RKO (cell line): ENCODE data around the gene HEPHL1.
"Not testable (repeated sequence)": the region's sequence is repeated elsewhere in the genome, so short reads cannot be mapped to it uniquely, and the experiment has no call there.

Experiments
- DNase-seq: peaks from one replicate; pipeline ENCODE4 v3.0.0-alpha.2; 2016; ENCODE audit warnings: low spot score

The HEPHL1 gene, protein sequence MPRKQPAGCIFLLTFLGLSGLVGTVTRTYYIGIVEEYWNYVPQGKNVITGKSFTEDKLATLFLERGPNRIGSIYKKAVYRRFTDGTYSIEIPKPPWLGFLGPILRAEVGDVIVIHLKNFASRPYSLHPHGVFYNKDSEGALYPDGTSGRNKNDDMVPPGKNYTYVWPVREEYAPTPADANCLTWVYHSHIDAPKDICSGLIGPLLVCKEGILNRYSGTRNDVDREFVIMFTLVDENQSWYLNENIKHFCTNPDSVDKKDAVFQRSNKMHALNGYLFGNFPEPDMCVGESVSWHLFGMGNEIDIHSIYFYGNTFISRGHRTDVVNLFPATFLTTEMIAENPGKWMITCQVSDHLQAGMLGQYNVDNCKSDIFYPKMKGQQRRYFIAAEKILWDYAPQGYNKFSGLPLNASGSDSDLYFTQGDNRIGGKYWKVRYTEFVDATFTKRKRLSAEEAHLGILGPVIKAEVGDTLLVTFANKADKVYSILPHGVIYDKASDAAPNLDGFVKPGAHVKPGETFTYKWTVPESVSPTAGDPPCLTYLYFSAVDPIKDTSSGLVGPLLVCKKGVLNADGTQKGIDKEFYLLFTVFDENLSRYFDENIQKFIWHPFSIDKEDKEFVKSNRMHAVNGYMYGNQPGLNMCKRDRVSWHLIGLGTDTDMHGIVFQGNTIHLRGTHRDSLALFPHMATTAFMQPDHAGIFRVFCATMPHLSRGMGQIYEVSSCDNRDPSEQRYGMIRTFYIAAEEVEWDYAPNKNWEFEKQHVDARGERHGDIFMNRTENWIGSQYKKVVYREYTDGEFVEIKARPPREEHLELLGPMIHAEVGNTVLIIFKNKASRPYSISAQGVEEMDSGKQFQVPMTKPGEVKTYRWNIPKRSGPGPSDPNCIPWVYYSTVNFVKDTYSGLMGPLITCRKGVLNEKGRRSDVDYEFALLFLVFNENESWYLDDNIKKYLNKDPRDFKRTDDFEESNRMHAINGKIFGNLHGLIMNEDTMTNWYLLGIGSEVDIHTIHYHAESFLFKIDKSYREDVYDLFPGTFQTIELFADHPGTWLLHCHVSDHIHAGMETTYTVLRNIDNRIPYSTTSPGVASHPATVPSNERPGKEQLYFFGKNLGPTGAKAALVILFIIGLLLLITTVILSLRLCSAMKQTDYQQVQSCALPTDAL

DNA sequence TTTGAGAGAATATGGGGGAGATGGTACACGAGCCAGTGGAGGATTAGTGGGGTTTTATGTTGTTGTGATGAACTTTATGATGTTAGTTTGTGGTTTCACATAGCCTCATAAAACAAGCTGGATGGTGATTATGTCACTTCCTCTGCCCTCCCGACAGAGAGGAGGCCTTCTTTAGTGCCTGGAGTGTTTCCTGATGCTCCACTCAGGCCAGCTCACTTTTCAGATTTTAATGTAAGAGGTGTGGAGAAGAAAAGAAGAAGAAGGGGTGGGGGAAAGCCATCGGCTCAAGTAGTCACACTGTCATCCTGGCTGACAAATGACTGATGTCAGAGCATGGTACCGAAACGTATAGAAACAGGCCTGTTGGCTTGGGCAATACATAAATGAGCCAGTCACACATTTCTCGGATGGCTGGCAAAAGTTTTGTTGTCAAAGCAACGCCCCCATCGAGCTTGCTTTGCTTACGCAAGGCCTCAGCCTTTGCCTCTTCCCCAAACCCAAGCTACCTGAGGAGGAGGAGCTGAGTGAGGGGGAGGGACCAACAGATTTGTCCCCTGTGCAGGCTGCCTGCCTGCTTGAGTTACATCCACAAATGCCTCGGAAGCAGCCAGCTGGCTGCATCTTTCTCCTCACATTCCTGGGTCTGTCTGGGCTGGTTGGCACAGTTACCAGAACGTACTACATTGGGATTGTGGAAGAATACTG lies at the start of gene HEPHL1:
Gene HEPHL1, plus strand, starts transcription at position 578 of the 705 bp plus-strand sequence. Its CDS starts 15 bp downstream, at position 593.
- no peak for DNase-seq

DNA sequence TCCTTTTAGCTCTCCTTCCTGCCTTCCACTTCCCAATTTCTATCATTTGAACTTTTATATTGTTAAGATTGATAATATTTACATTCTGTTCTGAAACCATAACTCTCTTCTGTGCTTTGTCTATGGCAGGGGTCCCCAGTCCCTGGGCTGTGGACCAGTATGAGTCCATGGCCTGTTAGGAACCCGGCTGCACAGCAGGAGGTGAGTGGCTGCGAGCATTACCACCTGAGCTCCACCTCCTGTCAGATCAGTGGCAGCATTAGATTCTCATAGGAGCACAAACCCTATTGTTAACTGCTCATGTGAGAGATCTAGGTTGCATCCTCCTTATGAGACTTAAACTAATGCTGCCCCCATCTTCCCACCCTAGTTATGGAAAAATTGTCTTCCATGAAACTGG lies 48.4 kb upstream of the HEPHL1 start:
- no peak for DNase-seq

DNA sequence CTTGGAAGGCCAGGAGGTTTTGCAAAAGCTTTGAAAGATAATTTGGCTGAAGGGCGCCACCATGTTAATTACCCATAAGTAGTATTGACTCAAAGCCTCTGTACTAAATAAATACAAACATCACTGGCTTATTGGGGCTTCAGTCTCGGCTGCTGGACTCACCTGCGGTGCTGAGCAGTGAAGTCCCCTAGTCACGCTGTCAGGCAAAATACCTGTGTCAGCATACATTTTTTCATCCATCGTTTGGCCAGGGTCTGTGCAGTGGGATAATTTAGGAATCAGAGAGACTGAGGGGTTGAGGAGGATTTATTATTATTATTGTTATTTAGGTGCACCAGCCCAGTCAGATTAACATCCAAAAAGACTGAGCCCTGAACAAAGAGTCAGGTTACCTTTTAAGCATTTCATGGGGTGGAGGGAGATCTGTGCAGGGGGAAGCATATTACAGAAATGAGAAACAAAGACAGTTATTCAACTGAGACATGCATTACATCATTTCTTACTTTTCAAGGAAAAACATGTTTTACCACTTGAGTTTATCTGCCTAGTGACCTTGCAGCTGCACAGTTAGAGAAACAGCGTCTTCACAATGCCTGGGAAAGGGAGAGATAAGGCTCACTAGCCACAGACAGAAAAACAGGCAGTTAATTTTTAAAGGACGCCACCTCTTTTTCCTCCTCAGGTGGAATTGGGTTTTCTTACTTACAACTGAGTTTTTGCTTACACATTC lies 47.7 kb upstream of the HEPHL1 start:
- not testable (repeated sequence) for DNase-seq

DNA sequence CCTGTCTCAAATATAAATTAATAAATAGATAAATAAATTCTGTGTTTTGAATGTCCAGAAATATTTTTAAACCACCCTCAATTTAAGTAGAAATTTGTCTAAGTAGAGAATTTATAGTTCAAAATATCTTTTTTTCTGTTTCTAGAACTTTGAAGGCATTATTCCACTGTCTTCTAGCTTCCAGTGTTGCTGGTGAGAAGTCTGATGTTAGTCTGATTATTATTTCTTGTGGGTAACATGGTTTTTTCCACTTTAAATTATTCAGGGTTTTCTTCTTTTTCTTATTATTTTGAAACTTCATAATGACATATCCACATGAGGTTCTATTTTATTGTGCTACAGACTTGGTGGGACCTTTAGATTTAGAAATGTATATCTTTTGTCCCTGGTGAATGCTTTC lies 46.4 kb upstream of the HEPHL1 start:
- DNase-seq, result no peak

DNA sequence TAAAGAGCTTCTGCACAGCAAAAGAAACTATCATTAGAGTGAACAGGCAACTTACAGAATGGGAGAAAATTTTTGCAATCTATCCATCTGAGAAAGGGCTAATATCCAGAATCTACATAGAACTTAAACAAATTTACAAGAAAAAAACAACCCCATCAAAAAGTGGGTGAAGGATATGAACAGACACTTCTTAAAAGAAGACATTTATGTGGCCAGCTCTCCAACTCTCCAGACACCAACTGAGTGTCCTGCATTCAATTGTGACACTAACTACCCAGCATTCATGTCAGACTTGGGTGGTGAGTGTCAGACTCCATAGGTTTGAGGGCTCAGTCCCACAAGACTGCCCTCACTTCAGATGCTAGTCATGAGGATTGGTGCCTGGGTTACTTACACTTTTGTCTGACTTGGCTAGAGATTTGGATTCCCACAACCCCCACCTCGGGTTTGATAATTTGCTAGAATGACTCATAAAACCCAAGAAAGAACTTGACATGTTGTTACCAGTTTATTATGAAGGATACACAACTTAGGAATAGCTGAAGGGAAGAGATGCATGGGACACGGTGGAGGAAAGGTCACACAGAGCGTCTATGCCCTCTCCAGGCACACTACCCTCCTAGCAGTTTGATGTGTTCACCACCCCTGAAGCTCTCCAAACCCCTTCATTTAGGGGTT lies 44.4 kb upstream of the HEPHL1 start:
- not testable (repeated sequence) for DNase-seq

DNA sequence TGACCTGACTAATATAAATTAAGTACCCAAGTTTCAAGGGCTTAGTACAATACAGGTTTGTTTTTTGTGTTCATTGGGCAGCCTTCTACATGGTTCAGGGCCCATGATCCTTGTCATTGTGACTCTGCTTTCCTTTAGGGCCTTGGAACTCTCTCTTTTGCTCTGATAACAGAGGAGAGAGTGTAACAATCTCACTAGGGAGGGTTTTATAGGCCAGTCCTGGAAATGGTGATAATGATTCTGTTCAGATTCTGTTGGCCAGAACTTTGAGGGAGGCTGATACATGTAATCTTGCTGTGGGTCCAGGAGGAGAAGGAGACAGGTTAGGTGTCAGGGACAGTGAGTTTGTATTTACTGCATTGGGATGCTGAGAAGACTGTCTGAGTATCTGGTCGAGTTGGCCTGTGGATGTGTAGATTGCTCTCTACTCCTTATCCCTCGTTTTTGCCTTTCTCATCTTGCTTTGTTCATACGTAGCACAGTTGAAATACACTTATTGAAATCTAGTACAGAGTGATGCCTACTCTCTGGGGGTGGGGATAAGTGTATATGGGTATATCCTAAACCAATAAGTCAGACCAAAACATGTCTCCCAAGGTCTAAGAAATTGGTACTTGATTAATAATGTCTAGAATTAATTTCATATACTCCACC lies 37.5 kb upstream of the HEPHL1 start:
- DNase-seq, result no peak

DNA sequence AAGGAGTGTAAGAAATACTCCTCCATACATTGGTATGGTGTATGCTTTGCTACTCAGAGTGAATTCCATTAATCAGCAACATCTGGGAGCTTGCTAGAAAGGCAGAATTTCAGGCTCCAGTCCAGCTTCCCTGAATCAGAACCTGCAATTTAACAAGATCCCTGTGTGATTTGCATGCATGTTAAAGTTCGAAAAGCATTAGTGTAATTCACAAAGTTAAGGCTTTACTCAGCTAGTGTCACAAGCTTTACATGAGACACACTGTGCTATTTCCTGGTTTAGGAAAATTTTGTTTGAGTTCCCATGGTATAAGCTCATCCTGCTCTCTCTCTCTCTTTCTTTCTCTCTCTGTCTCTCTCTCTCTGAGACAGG lies 37.0 kb upstream of the HEPHL1 start:
- no peak for DNase-seq

DNA sequence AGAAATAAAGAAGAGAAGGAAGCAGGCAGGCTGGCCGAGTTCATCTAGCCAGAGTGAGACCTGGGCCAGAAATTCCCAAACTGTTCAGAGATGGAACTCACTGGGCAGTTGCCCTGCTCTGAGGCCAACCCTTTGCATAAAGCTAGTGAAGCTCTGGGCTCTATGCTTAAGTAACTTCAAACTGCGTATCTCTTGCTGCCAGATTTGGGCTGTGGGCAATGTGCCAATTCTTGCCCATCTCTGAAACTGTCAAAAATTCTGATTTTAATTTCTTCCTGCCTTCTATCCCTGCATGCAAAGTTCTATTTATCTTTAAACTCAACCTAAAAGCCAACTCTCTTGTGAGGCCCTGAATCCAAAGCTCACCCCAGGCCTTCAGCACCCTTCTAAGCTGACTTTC lies 36.2 kb upstream of the HEPHL1 start:
- DNase-seq, result no peak

DNA sequence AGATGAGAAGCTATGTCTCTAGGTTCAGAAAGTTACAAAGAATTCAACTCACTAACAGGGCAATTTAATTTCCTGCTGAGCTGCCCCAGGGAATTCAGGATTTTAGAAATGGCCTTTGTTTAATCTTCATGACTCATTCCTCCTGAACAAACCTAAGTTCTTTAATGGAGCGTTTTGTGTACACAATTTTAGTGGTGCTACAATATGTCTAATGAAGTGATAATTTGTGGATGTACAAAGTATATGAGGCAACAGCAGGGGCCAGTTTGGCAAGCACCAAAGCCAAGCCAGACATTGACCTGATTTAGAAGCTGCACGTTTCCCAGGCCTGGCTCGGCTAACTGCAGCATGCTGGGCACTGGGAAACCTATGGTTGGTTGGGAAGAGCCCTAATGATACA lies 34.4 kb upstream of the HEPHL1 start:
- DNase-seq, result no peak

DNA sequence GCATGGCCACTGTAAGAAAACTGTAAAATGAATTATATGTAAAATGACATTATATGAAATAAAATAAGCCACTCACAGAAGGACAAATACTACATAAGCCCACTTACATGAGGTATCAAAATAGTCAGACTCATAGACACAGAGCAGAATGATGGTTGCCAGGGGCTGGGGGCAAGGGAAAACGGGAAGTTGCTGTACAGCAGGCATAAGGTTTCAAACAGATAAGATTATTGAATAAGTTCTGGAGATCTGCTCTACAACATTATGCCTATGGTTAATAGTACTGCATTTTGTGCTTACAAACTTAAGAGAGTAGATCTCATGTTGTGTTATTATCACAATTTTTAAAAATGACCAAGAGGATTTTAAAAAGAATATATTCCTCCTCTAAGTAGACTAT lies 32.7 kb upstream of the HEPHL1 start:
- no peak for DNase-seq

DNA sequence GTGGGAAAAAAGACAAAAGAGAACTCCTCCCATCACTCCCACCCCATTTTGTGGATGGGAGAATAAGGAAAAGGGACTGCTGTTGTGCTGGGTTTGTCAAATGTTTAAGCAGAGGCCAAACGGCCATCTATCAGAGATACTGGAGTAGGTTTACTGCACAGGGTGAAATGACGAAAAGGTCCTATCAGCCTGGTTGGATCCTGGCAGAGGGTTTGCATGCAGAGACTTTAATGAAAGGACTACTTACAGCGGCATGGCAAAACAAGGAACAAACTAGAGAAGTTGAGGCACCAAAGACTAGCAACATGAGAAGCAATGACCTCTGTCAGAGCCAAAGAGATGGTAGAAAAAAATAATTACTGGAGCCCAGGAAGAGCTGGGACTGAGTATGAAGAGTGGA lies 32.2 kb upstream of the HEPHL1 start:
- DNase-seq, result no peak

DNA sequence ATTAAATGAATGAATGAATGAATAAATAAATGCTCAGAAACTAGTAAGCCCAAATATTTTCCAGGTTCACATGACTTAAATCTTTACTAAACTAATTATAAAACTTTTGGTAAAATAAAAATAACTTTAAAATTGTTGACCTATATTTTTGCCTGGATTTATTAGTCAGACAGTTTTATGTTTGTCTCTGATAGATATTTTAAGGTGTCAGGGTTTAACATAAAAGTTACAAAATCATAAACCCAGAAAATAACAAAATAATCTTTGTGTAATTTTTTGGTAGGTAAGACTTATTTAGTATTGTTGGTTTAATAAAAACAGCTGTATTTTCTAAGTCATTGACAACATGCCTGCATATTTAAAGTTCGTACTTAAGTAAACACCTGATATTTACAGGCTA lies 27.4 kb upstream of the HEPHL1 start:
- DNase-seq, result no peak

DNA sequence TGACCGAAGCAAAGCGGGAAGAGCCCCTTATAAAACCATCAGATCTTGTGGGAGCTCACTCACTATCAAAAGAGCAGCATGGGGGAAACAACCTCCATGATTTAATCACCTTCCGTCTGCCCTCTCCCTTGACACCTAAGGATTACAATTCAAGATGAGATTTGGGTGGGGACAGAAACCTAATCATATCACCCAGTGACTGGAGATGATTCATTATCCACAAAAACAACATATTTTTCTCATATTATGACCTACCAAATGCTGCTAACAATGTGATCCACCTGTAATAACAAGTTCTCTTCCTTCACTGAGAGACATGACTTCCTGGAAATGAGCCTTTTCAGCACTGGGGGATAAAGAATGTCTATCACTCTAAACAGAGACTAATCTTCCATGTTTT lies 23.4 kb upstream of the HEPHL1 start:
- no peak for DNase-seq

DNA sequence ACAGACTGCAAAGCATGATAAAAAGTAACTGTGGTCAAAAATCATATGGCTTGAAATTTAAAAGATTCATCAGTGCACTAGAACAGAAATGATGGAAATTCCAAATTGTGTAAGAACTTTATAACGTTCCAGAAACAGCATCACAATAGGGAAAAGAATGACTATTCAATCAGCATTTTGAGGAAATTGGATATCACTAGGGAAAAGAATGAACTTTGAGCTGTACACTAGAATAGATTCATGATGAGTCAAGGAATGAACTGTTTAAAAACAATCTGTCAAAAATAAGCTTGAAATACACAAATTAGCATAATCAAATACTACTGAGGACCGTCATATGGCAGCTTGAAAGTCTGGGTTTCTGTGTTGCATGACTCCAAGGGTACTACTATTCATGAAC lies 20.5 kb upstream of the HEPHL1 start:
- no peak for DNase-seq

DNA sequence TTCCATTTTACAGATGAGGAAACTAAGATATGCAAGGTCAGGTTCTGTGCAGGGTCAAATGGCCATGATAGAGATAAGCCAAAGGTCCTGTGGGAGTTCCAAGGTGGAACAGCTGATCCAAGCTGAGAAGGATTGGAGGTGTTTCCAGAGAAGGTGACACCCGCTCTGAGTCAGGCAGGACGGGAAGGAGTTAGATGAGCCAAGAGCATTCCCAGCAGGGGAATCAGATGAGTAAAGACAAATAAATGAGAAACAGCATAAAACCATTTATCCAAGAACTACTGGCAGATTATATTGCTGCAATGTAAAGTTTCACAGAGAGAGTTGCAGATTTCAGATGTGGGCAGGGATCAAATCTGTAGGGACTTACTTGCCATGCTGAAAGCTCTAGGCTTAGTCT lies 18.9 kb upstream of the HEPHL1 start:
- DNase-seq, result no peak

DNA sequence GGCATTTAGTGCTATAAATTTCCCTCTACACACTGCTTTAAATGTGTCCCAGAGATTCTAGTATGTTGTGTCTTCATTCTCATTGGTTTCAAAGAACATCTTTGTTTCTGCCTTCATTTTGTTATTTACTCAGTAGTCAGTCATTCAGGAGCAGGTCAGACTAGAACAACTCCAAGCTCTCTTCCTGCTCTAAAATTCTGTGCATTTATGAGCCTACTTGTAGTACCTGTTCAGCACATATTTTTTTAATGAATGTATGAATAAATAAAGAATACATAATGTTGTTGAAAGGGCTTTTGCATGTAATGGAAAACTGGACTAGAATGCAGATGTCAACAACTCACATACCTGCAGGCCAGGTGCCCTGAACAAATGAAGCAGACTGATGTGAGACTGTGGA lies 13.7 kb upstream of the HEPHL1 start:
- DNase-seq, result no peak

DNA sequence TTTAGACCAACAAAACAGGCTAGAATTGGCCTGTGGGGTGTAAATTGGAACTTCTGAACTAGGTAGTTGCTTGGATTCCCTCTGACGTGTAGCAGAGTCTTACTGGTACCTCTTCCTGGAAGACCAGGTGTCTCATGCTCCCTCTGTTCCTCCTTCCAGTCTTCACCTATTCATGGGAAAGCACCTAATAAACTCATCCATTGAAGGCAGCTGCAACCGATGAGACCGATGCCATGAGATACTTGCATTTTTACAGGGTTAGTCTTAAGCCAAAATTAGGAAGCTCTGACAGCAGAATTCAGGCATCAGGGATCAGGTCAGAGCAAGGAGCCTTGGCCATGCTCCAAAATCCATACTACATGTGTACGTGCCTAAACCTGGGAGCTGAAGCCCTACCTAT lies 13.2 kb upstream of the HEPHL1 start:
- DNase-seq, result no peak

DNA sequence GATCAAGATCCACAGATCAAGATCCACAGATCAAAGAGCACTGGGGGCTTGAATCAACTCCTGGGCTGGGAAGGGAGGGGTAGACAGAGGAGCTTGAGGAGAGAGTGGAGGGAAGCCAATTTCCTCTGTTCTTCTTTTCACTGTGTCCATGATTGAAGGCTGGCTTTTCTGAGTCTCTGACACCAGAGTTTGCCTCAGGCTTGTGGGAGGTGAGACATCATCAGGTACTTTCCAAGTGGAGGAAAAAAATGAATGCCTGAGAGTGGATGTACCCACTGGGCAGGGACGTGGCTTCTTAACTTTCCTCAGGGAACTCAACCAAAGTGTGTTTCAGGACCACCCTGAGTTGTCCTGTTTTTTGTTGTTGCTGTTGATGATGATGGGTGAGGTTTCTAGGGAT lies 11.0 kb upstream of the HEPHL1 start:
- no peak for DNase-seq

DNA sequence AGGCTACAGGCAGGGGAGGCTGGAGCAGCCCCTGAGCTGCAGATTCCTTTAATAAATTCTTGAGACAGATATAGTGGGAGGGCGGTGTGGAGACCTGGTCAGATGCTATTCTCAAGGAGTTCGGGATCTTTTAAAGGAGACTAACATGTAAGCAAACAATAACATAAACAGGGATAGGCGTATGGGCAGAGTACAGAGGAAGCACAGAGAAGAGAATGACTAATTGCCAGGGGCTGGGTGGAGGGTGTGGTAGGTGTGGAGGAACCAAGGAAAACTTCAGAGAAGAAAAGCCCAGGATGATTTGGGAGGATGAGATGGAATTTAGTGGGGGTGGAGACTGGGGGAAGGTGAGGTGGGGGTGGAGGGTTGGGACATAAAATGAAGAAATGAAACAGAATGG lies 9.7 kb upstream of the HEPHL1 start:
- no peak for DNase-seq

DNA sequence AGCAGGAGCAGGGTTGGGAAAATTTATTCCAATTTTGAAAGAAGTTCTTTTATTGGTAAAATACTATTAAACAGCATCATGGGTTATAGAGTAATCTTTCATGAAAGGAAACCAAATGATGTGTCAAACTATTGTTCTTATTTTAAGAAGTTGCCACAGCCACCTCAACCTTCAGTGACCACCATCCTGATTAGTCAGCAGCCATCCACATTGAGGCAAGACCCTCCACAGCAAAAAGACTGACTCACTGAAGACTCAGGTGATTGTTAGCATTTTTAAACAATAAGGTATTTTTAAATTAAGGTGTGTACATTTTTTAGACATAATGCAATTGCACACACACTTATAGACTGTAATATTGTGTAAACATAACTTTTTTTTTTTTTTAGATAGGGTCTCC lies 3.7 kb upstream of the HEPHL1 start:
- no peak for DNase-seq
